Stimulated activated memory B cell treated with anti-CD40 and anti-IgM and Interleukin-4, amounts not matched to agents 10 μg/mL and 1 μg/mL and 100 μg/mL, for 72 hours (primary cell): ENCODE data around the gene TMEM191C.
"Not testable (repeated sequence)": the region's sequence is repeated elsewhere in the genome, so short reads cannot be mapped to it uniquely, and the experiment has no call there.

Experiments
- ATAC-seq: fragments of 150-1000 bp; cut with Tn5 transposase; 2 replicates; pipeline ENCODE4 v1.10.0; 2021
- H3K27ac Mint-ChIP-seq: one replicate; pipeline ENCODE4 v1.8.0; 2022; ENCODE audit warnings: mild to moderate bottlenecking, mixed read lengths
- H3K27me3 Mint-ChIP-seq: one replicate; pipeline ENCODE4 v1.8.0; 2022; ENCODE audit warnings: mixed read lengths
- H3K36me3 Mint-ChIP-seq: one replicate; pipeline ENCODE4 v1.8.0; 2022; ENCODE audit warnings: mixed read lengths
- H3K4me1 Mint-ChIP-seq: one replicate; pipeline ENCODE4 v1.8.0; 2022; ENCODE audit warnings: mixed read lengths
- H3K4me3 Mint-ChIP-seq: one replicate; pipeline ENCODE4 v1.8.0; 2022; ENCODE audit warnings: mild to moderate bottlenecking, moderate library complexity, mixed read lengths
- H3K9me3 Mint-ChIP-seq: one replicate; pipeline ENCODE4 v1.8.0; 2022; ENCODE audit warnings: mixed read lengths

TMEM191C gene

DNA sequence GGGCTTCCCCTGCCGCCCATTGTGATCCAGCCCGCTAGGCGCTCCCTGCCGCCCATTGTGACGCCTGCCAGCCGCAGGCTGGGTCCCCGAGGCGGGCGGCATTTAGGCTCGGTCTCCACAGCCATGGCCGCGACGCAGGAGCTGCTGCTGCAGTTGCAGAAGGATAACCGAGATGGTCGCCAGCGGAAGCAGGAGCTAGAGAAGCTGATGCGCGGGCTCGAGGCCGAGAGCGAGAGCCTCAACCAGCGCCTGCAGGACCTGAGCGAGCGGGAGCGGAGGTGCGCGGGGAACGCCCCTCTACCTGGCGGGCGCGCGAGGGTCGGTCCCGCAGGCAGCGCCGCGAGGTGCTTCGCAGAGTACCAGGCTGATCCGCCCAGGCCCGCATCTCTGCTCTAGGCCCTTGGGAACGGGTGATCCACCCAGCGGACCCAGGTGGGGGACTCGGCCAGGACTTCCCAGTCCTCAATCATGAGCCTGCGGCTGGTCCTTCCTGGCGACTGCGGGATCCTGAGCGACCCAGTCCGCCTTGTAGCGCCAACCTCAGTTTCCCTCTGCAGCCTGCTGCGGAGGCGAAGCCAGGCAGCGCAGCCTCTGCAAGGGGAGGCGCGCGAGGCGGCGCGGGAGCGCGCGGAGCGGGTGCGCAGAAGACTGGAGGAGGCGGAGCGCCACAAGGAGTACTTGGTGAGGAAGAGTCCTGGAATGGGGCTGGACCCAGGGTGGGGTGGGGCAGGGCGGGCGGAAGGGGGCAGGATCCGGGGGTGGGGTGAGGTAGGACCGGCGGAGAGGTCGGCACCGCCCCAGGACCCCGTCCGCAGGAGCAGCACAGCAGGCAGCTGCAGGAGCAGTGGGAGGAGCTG, at the start of gene TMEM191C:
TSS of gene TMEM191C (plus strand) at position 51 of the 857 bp plus-strand sequence. CDS start at position 124, 73 bp downstream.
- ATAC-seq: peak; percentile 2
- not testable (repeated sequence) for H3K27me3 Mint-ChIP-seq, H3K4me1 Mint-ChIP-seq, H3K36me3 Mint-ChIP-seq, H3K9me3 Mint-ChIP-seq
- peak within 1 kb of the TSS; percentile 87 for H3K27ac Mint-ChIP-seq
- peak within 1 kb of the TSS; percentile 92 for H3K4me3 Mint-ChIP-seq

- not testable (repeated sequence) for H3K27me3 Mint-ChIP-seq, H3K27ac Mint-ChIP-seq, H3K9me3 Mint-ChIP-seq, H3K4me1 Mint-ChIP-seq, H3K36me3 Mint-ChIP-seq
- peak overlapping the region; percentile 47 for H3K4me3 Mint-ChIP-seq
- peak; percentile 6 for ATAC-seq
Observed at GRCh38 chr22:21417853-21418252, 49.3 kb upstream of the TMEM191C start.

DNA sequence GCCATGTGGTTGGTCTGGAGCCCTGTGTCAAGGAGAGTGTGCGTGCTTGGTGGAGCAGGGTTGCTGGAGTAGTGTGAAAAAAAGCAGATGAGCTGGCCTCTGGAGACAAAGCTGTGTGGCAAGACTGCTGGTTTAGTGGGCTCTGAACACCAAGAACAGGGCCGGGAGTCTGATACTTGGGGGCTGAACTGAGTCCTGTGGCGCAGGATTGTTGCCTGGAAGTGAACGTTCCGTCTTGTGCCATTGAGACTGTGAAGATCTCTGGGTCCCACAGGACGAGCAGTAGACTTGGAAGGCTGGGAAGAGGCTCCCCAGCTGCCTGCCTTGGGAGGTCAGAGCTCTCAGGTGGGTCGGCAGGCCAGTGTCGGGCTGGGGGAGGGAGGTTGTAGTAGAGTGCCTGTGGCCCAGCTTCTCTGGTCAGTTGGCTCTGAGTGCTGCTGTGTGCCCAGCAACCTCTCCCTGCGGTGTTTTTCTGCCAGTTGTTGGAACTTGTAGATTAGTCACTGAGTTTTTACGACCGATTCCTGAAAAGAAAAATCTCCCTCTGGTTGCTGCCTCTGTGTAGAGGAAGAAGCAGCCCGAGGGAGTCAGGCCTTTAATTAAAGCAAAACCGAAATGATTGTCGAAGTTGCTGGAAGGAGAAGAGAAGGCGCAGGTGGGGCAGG, 48.1 kb upstream of the TMEM191C start:
- H3K27ac Mint-ChIP-seq, ATAC-seq, H3K4me1 Mint-ChIP-seq, H3K9me3 Mint-ChIP-seq, H3K4me3 Mint-ChIP-seq, H3K27me3 Mint-ChIP-seq, H3K36me3 Mint-ChIP-seq: not testable (repeated sequence)

GRCh38 chr22:21420180-21420763, 46.9 kb upstream of the TMEM191C start:
- H3K9me3 Mint-ChIP-seq: not testable (repeated sequence)

GRCh38 chr22:21424084-21424709, 43.0 kb upstream of the TMEM191C start:
- H3K27ac Mint-ChIP-seq, H3K27me3 Mint-ChIP-seq, ATAC-seq, H3K4me3 Mint-ChIP-seq, H3K9me3 Mint-ChIP-seq, H3K4me1 Mint-ChIP-seq, H3K36me3 Mint-ChIP-seq: not testable (repeated sequence)

More at GRCh38 chr22:21420180-21420763, 46.9 kb upstream of the TMEM191C start:
- not testable (repeated sequence) for H3K4me3 Mint-ChIP-seq, H3K4me1 Mint-ChIP-seq, H3K27ac Mint-ChIP-seq, H3K27me3 Mint-ChIP-seq, H3K36me3 Mint-ChIP-seq
- peak; percentile 55 for ATAC-seq

- not testable (repeated sequence) for H3K36me3 Mint-ChIP-seq, H3K27ac Mint-ChIP-seq, H3K4me3 Mint-ChIP-seq, H3K4me1 Mint-ChIP-seq, H3K9me3 Mint-ChIP-seq, H3K27me3 Mint-ChIP-seq
- peak; percentile 48 for ATAC-seq
Observed at GRCh38 chr22:21434378-21435233, 32.6 kb upstream of the TMEM191C start.

GRCh38 chr22:21435998-21436810, 31.0 kb upstream of the TMEM191C start:
- not testable (repeated sequence) for H3K27ac Mint-ChIP-seq, H3K9me3 Mint-ChIP-seq, ATAC-seq, H3K4me1 Mint-ChIP-seq, H3K27me3 Mint-ChIP-seq, H3K4me3 Mint-ChIP-seq, H3K36me3 Mint-ChIP-seq

DNA sequence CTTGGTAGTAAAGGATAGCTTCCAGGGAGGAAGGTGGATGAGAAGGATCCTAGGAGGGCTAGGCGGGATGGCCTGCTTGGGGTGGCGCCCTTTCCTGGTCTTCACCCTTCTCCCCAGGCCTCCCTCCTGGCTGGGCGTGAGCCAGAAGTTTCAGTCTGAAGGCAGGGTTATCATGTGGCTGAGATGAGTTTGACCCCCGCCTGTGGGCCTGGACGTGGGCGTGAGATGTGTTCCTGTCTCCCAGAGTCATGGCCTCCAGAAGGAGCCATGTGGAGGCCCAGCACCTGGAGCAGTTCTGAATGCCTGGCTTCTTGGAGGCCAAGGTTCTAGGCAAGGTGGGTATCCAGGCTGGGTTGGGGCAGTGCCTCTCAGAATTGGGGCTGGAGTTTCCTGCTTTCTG, 29.2 kb upstream of the TMEM191C start:
- not testable (repeated sequence) for H3K4me1 Mint-ChIP-seq, ATAC-seq, H3K27ac Mint-ChIP-seq, H3K9me3 Mint-ChIP-seq, H3K27me3 Mint-ChIP-seq, H3K4me3 Mint-ChIP-seq, H3K36me3 Mint-ChIP-seq

GRCh38 chr22:21440018-21440636, 27.1 kb upstream of the TMEM191C start:
- H3K27me3 Mint-ChIP-seq, H3K36me3 Mint-ChIP-seq, H3K27ac Mint-ChIP-seq, H3K4me3 Mint-ChIP-seq, ATAC-seq, H3K4me1 Mint-ChIP-seq, H3K9me3 Mint-ChIP-seq: not testable (repeated sequence)

GRCh38 chr22:21440676-21441075, 26.5 kb upstream of the TMEM191C start:
- not testable (repeated sequence) for ATAC-seq, H3K27ac Mint-ChIP-seq, H3K4me1 Mint-ChIP-seq, H3K36me3 Mint-ChIP-seq, H3K27me3 Mint-ChIP-seq, H3K9me3 Mint-ChIP-seq, H3K4me3 Mint-ChIP-seq

DNA sequence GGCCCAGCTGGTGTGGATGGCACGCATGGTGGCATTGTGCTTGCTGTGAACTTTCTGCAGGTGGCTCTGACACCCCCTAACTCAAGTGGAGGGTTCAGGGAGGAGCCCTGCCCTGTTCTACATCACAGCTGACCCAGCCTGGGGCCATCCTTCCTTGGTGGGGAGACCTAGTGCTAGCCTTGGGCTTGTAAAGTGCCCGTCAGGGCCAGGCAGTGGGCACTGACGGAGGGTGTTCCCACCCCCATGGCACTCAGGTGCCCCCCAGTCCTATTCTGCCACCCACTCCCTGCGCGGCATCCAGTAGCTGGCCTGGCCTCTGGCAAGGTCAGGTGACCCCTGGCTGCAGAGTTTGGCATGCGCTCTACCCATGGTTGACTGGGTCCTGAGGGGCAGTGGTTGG, 26.0 kb upstream of the TMEM191C start:
- H3K27me3 Mint-ChIP-seq, H3K9me3 Mint-ChIP-seq, H3K4me3 Mint-ChIP-seq, H3K27ac Mint-ChIP-seq, ATAC-seq, H3K4me1 Mint-ChIP-seq, H3K36me3 Mint-ChIP-seq: not testable (repeated sequence)

- ATAC-seq, H3K9me3 Mint-ChIP-seq, H3K4me3 Mint-ChIP-seq, H3K4me1 Mint-ChIP-seq, H3K27ac Mint-ChIP-seq, H3K27me3 Mint-ChIP-seq: not testable (repeated sequence)
- peaks cover 10% of the 10 kb centered on the region for H3K36me3 Mint-ChIP-seq
Observed at GRCh38 chr22:21442123-21442522, 25.1 kb upstream of the TMEM191C start.

GRCh38 chr22:21442646-21443045, 24.5 kb upstream of the TMEM191C start:
- H3K4me1 Mint-ChIP-seq, ATAC-seq, H3K4me3 Mint-ChIP-seq, H3K9me3 Mint-ChIP-seq, H3K27ac Mint-ChIP-seq, H3K27me3 Mint-ChIP-seq: not testable (repeated sequence)
- peaks cover 14% of the 10 kb centered on the region for H3K36me3 Mint-ChIP-seq
